Fibroblast of mammary gland (primary cell): ENCODE data around the gene TMEM41A.

Experiments used
- DNase-seq: peaks from one replicate; pipeline ENCODE4 v3.0.0-alpha.2; 2010; ENCODE audit warnings: low read depth
- H3K4me3 ChIP-seq: 2 replicates; pipeline ENCODE4 v1.5.1; 2011; ENCODE audit warnings: low read depth, mild to moderate bottlenecking, low read length, moderate library complexity; ENCODE audit not compliant: control insufficient read depth
- CTCF ChIP-seq: conservative IDR thresholded peaks from 2 replicates; pipeline ENCODE4 v1.5.1; 2011; ENCODE audit warnings: low read depth, low read length, inconsistent platforms; ENCODE audit not compliant: control insufficient read depth, insufficient read depth

TMEM41A gene

DNA sequence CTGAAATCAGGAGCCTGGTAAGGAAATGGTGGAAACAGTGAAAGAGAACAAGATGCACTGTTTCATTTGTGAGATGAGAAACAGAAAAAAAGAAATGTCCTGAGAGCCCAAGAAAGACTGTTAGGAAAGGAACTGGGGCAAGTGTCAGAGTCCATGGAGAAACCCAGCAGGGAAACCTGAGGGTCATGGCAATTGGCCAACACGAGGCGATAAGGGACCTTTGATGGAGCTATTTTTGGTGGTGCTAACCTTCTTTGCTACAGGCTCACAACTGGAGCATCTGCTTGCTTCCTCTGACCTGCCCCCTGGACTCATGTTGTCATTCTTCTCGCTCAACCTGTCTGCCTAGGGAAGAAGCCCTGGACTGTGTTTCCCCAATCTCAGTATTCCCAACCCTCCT lies 4.2 kb upstream of the TMEM41A start:
- no peak for TF ChIP-seq CTCF
- H3K4me3 ChIP-seq = no peak overlapping the region
- no peak for DNase-seq

DNA sequence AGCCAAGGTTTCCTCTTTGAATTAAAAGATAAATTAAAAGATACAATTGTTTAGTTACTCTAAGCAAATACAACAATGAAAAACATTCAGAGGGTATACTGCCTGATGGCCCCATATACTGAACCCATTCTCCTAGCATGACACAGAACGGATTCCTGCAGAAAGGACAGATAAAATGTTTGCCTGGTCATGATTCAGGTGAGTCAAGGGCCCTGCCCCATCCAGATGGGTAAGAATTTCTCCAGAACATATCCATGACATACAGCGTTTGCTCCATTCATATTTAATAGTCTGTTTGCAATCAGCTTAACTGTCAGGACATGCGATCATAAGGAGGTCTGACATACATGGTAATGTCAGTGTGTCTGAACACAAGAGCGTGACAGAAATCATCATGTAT lies 8.6 kb downstream of the TMEM41A start:
- no peak for TF ChIP-seq CTCF
- no peak for DNase-seq
- no peak overlapping the region for H3K4me3 ChIP-seq

DNA sequence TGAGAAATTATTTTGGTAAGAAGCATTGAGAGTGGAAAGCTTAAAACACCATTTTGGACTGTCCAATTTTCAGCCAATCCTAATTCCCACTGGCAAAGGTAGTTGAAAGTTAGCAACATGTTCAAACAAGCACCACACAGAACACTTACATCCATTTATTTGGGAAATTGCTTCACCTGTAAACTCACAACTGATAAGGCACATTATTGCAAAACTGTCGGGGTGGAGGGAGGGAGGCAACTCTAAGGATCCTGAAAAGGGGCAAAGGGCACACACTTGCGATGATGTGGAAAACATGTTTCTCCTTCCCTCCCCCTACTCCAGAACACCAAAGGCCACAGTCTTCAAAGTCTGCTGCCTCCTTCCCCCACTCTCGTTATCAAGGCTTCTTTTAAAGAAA lies 9.4 kb downstream of the TMEM41A start:
- no peak for DNase-seq
- no peak for TF ChIP-seq CTCF
- no peak overlapping the region for H3K4me3 ChIP-seq

- TF ChIP-seq CTCF = no peak
- DNase-seq = no peak
- no peak overlapping the region for H3K4me3 ChIP-seq
Measured at GRCh38 chr3:185488465-185488864, 10.4 kb downstream of the TMEM41A start.

DNA sequence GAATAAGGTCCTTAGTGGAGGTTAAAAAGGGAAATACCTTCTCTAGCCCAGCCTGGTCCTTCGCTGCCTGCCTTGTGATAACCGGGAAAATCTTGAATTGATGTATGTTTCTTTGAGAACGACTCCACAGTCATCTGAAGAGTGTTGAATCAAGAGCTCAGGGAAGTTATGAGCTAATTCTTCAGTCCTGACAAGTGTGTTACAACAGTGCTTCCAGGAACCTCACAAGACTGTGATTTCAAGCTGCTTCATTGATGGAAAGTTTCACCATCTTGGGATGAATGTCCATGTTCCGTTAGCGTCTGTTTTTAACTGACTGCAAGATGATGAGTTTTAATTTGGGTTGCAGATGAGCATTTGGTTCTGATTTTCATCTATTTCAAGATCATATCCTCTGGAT lies 12.4 kb downstream of the TMEM41A start:
- no peak overlapping the region for H3K4me3 ChIP-seq
- TF ChIP-seq CTCF = no peak
- no peak for DNase-seq

- no peak for TF ChIP-seq CTCF
- no peak overlapping the region for H3K4me3 ChIP-seq
Measured at GRCh38 chr3:185484296-185484695, 14.5 kb downstream of the TMEM41A start.

DNA sequence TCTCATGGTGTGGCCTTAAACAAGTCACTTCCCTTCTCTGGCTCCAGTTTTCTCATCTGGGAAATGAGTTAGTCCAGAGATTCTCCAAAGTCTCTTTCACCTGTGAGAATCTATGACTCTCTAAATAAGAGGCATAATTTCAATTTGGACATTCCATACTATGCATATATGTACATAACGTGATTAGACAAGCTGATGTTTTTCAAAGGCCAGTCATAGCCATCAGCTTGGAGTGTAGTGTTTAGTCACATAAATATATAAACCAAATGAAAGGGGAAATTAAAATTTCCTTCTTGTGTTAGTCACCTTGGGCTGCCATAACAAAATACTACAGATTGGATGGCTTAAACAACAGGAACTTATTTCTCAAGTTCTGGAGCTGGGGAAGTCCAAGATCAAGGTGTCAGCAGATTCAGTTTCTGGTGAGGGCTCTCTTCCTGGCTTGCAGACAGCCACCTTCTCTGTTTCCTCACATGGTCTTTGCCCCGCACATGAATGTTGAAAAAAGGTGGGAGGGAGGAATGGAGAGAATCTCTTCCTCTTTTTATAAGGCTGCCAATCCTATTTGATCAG lies 19.4 kb downstream of the TMEM41A start:
- no peak for DNase-seq
- H3K4me3 ChIP-seq = no peak overlapping the region
- TF ChIP-seq CTCF = no peak

More at GRCh38 chr3:185484296-185484695, 14.5 kb downstream of the TMEM41A start:
- no peak for DNase-seq
